Ovary (tissue), 3 donors: ENCODE data around the gene PRPF4.

Experiments
- CTCF ChIP-seq, 3 donors: fragments of 450-650 bp in 2 of 3; fragments of 200-600 bp in 1 of 3; IDR thresholded peaks; one replicate each; pipeline versions ENCODE4 v1.5.1 to v1.8.0; 2016 to 2022; ENCODE audit warnings: antibody characterized with exemption in 3 of 3, mild to moderate bottlenecking in 1 of 3
- POLR2A ChIP-seq: fragments of 450-650 bp; IDR thresholded peaks from one replicate; pipeline ENCODE4 v1.6.1; 2017; ENCODE audit warnings: antibody characterized with exemption, mild to moderate bottlenecking, moderate library complexity
- donor health status: DM: no; HTN: no; CAD: no.

DNA sequence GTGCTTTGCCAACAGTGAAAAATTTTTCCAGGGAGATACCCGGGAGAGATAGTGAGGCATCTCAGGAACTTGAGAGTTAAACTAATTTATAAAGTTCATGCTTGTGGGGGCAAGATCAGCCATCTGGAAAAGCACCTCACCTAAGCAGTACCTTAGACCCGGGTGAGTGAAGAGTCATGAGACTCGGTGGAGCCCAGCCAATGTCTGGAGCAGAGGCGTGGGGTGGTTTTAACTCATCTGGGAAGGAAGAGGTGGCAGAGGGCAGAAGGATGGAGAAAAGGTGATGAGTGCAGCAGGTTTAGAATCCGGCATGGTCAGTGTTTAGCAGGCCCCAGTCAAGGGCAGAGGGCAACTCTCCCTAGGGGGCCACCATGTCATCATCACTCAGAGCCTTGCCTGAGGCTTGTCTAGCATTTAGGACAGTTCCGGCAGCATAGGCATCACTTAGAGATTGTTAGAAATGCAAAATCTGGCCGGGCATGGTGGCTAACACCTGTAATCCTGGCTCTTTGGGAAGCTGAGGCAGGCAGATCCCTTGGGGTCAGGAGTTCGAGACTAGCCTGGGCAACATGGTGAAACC lies 32.0 kb downstream of the PRPF4 start:
- TF ChIP-seq CTCF (IDR thresholded peaks at IDR 0.05), result no peak
- no peak for TF ChIP-seq POLR2A
